Hematopoietic multipotent progenitor cell treated with erythropoietin and hydrocortisone succinate and interleukin-3 and kit ligand, for 6 days (in vitro differentiated cells): ENCODE measurements around the gene WFDC9.
"Not testable (repeated sequence)": the region's sequence is repeated elsewhere in the genome, so short reads cannot be mapped to it uniquely, and the experiment has no call there.

Source experiments
- DNase-seq: peaks from one replicate; pipeline ENCODE4 v3.0.0-alpha.2; 2015

The WFDC9 gene

GRCh38 chr20:45589725-45590124, 41.4 kb downstream of the WFDC9 start:
- DNase-seq: no peak

GRCh38 chr20:45588800-45589199, 42.3 kb downstream of the WFDC9 start:
- DNase-seq: no peak

- DNase-seq: not testable (repeated sequence)
Observed at GRCh38 chr20:45585986-45586385, 45.1 kb downstream of the WFDC9 start.

DNA sequence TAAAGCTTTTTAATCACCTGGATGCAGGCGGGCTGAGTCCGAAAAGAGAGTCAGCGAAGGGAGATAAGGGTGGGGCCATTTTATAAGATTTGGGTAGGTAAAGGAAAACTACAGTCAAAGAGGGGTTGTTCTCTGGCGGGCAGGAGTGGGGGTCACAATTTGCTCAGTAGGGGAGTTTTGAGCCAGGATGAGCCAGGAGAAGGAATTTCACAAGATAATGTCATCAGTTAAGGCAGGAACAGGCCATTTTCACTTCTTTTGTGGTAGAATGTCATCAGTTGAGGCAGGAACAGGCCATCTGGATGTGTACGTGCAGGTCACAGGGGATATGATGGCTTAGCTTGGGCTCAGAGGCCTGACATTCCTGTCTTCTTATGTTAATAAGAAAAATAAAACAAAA, 46.8 kb downstream of the WFDC9 start:
- not testable (repeated sequence) for DNase-seq

DNA sequence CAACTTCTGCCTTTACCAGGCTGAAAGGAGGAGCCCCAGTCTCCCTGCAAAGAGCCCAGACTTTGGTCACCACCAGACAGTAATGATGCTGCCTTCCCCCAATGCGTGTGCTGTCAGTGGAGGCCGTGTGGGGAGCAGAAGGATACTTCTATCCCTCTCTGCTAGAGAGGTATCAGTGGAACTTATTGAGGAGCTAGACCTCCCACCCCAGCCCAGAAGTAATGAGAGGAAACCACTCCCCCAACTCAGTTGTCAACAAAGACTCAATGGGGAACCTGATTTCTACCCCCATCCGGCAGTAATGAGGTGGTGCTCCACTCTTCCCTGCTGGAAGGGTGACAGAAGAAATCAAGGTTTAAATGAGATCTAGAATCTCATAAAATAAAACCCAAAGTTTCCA, 47.6 kb downstream of the WFDC9 start:
- no peak for DNase-seq

DNA sequence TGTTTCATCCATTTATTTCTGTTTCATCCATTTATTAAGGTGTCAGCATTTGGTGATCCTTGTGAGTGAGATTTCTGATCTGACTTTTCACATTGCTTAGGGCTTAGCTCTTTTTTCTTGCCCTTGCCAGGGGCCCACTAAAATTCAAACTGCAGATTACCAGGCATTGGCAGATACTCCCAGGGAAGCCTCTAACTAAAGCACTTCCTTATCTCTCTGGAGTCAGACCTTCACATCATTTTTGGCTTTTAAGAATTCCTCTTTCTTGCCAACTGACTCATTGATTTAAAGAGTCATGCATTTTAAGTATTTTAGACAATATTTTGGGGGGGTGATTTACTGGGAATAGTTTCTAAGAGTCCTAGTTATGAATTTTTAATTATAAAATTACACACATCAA, 49.4 kb downstream of the WFDC9 start:
- DNase-seq: no peak

DNA sequence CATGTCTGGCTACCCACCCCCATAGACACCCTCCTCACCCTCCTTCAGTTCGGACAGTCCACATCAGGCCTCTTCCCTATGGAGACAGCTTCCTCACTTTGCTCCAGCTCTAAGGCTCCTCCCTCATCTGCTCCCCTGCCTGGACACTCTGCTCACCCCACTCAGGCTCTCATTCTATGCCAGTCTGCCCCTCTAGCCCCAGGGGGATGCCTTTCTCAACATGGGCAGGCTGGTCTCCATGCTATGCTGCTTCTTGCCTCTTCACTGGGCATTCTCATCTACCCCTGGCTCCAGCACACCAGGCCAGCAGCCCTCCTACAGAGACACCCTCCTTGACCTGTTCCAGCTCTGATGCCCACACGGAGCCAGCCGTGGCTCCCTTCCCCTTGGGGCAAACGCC, 51.9 kb downstream of the WFDC9 start, which contains the start of gene WFDC8:
Gene WFDC8 (minus strand): TSS at position 101 of the 400 bp plus-strand sequence. CDS start 37 bp downstream, at position 64.
- DNase-seq: no peak

- no peak for DNase-seq
Observed at GRCh38 chr20:45578231-45578630, 52.9 kb downstream of the WFDC9 start.

- no peak for DNase-seq
Observed at GRCh38 chr20:45576995-45577394, 54.1 kb downstream of the WFDC9 start.

GRCh38 chr20:45575931-45576330, 55.2 kb downstream of the WFDC9 start:
- no peak for DNase-seq

- not testable (repeated sequence) for DNase-seq
Observed at GRCh38 chr20:45569650-45570049, 61.4 kb downstream of the WFDC9 start.

GRCh38 chr20:45564760-45565276, 66.3 kb downstream of the WFDC9 start:
- DNase-seq: no peak
